H1 (cell line): ENCODE measurements around the gene MOGAT3. TPM values are rescaled to one million over a fixed set of nuclear protein-coding genes. Genes with fewer than 3 reads are reported as not detected.

Experiments used
- BACH1 ChIP-seq: IDR thresholded peaks from 2 replicates; pipeline ENCODE4 v1.6.1; 2012; ENCODE audit warnings: low read length, improper control_type of control experiment
- BCL11A ChIP-seq, 2 experiments: IDR thresholded peaks; one replicate each; pipeline ENCODE4 v1.6.1; 2011; ENCODE audit warnings: low read depth in 2 of 2, low read length in 2 of 2, mild to moderate bottlenecking in 2 of 2
- CHD1 ChIP-seq: IDR thresholded peaks from 2 replicates; pipeline ENCODE4 v1.6.1; 2012; ENCODE audit warnings: low read depth, low read length, improper control_type of control experiment
- CHD7 ChIP-seq: fragments of 300-600 bp; sonication (generic); IDR thresholded peaks from 2 replicates; pipeline ENCODE4 v1.7.1; 2012; ENCODE audit warnings: low read length, moderate library complexity, mild to moderate bottlenecking, inconsistent platforms; ENCODE audit not compliant: insufficient replicate concordance
- CTCF ChIP-seq, 3 experiments: IDR thresholded peaks; 1 replicate in 2 of 3; 2 replicates in 1 of 3; pipeline versions ENCODE4 v1.5.1 to v1.6.1; 2011; ENCODE audit warnings: low read length in 3 of 3, mild to moderate bottlenecking in 3 of 3, inconsistent platforms in 2 of 3, low read depth in 1 of 3, moderate library complexity in 1 of 3; ENCODE audit not compliant: insufficient read depth in 1 of 3; ENCODE audit errors: control extremely low read depth in 1 of 3
- JUND ChIP-seq: IDR thresholded peaks from 2 replicates; pipeline ENCODE4 v1.6.1; 2011; ENCODE audit warnings: mild to moderate bottlenecking, improper control_type of control experiment, low read length
- SP4 ChIP-seq: IDR thresholded peaks from 2 replicates; pipeline ENCODE4 v1.6.1; 2012; ENCODE audit warnings: low read length, inconsistent platforms
- SUZ12 ChIP-seq: fragments of 200-600 bp; sonication (generic); IDR thresholded peaks from 2 replicates; pipeline ENCODE4 v1.6.1; 2012; ENCODE audit warnings: mild to moderate bottlenecking, inconsistent platforms, low read length, moderate library complexity, mixed read lengths
- TAF1 ChIP-seq: IDR thresholded peaks from 2 replicates; pipeline ENCODE4 v1.6.1; 2011; ENCODE audit warnings: mild to moderate bottlenecking, low read depth, low read length
- polyA plus RNA-seq, 7 experiments: library from polyadenylated mRNA; depleted of rRNA in 3 of 7; stranded (reverse) in 5 of 7; unstranded in 2 of 7; fragments of >200 nt in 5 of 7; fragments of 200-250 nt in 2 of 7; gene quantifications; 1 replicate in 5 of 7; 2 replicates in 1 of 7; 4 replicates in 1 of 7; pipeline versions ENCODE4 v1.2.1 to v1.2.3, GENCODE V29; 2011 to 2013; ENCODE audit warnings: missing spikeins in 2 of 7, mixed read lengths in 2 of 7
- total RNA-seq: library from RNA; stranded (reverse); fragmentation: NEBNext Ultra II Directional; extraction: Animal tissue kit (Norgen Biotek cat#: 25700); gene quantifications from 2 replicates; pipeline ENCODE4 v1.2.1, GENCODE V29; 2021

MOGAT3 gene
- total and polyA plus RNA-seq, 2 of the 8 experiments (the other 6 are each of a cell fraction or from before 2014, with no cell fraction given) = 0.21 to 0.82 TPM

DNA sequence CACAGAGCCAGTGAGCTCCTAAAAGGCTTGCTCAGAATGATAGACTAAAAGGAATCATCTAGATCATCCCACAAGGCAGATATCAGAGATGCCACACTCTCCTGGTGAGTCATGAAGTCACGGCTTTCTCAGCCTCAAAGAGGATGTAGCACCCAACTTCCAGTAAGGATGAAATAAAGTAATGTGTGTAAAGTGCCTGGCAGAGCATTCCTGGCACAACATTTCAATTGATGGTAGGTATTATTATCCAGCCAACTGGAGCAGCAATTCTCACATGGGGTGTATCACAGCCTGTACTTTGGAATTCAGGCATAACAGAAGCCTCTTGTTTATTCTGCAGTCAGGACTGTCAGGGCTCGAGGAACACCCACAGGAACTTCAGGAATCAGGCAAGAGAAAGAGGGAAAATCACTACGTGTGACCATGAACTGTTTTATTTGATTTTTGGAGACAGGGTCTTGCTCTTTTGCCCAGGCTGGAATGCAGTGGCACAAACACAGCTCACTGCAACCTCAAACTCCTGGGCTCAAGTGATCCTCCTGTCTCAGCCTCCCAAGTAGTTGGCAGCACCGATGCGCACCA, 15.5 kb downstream of the MOGAT3 start (continued):
- TF ChIP-seq CHD7 (no peak), CTCF (IDR thresholded peaks at IDR 0.05; ENCODE audit: control extremely low read depth in 1 of 3, insufficient read depth in 1 of 3, low read depth in 1 of 3, low read length in 3 of 3) (no peak), CHD1 (no peak), JUND (no peak), SP4 (no peak), BACH1 (no peak), TAF1 (no peak), BCL11A (IDR thresholded peaks at IDR 0.05; ENCODE audit: low read depth in 2 of 2, low read length in 2 of 2) (no peak), SUZ12 (no peak)
